Measurements from ENCODE around the gene SPOCK1.
"Not testable (repeated sequence)": the region's sequence is repeated elsewhere in the genome, so short reads cannot be mapped to it uniquely, and the experiment has no call there.

Gene SPOCK1

DNA sequence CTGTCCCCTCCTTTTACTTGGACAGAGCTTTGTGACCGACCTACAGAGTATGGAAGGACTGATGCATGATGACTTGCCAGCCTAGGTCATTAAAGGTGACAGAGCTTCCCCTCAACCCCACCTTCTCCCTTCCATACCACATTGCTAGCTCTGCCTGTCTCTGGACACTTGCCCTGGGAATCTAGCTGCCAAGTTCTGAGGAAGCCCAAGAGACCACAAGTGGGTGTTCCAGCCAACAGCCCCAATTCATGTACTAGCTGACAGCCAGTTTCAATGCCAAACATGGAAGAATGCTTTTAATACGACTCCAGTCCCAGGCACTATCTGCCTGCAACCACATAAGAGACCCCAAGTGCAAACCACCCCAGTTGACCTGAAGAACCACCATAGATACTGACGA is 477.1 kb downstream of the SPOCK1 start:
- no peak for DNase-seq (ENCODE audit: low read depth)

DNA sequence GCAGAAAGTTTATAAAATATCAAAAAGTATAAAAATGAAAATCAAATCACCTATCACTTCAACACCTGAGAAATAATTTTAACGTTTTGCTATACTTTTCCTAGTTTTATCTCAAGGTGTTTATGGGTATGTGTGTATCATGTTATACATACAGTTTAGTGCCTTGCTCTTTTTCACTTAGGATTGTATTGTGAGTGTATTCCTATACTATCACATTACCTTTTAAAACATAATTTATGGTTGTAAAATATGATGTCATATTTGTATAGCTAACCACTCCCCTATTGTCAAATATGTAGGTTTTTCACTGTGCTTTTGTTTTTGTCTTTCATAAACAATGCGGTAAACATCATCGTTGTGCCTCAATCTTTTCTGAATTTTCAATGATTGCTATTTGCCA is 479.9 kb downstream of the SPOCK1 start:
- DNase-seq (ENCODE audit: low read depth): no peak

DNA sequence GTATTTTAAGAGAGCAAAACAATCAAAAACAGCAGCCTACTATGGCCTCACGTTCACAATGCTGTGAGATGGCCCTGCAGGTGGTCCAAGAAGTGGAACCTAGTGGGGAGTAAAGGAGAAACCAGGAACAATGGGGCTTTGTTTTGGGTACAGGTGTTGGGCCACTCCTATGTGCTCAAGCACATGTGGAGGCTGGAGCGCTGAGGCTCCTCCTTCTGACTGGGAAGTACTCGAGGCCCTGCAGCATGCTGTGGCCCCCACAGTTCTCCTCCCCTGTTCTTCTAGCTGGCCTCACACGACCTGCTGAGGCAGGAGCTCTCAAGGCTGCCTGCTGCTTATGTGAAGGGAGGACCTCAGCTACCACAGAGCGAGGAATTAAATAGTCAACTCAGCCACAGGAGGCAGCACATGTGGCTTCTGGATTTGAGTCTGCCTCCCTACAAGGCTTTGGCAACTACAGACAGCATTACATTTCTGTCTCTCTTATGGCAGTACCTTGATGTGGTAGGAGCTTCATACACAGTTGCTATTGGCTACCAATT is 482.3 kb downstream of the SPOCK1 start:
- DNase-seq (ENCODE audit: low read depth): no peak

DNA sequence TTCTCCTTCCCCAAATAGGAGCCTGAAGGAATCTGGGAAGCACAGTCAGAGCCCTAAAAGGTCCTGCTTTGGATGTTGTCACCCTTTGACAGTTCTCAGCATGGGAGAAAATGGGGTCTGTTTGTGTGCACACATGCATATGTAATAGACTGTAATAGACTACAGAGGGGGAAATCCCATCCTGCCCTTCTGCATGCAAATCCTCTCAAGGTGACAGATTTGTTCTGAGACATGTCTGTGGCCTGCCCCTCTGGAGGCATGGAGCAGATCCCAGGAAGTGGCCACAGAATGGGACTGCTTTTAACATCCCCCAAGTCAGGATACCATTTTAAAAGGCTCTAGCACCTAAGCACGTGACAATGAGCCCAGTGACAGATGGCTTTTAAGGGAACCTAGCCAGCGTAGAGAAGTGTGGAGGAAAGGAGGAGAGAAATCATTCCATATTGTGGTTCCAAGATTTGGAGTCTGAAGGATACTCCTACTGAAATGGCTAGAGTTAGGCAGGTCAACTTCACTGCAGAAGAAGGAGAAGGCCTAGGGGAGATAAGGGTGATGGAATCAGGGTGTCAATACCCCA is 483.5 kb downstream of the SPOCK1 start:
- no peak for DNase-seq (ENCODE audit: low read depth)

DNA sequence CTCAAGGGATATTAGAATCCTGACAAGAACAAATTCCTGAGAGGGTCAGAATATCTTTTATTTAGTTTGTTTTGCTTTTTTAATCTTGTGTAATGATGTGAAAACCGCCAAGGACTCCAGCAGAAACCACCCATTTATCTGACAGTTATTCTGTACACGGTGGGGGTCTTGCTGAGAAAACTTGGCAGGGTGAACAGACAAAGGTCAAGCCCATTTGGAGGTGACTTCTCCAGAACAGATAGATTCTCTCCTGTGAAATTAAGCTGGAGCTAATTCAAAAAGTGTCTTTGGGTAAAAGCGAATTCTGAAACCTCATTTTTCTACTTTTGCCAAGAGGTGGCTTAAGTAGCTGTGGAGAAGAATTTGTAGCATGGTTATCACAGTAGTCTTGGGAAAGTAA is 484.4 kb downstream of the SPOCK1 start:
- DNase-seq (ENCODE audit: low read depth): no peak

- DNase-seq (ENCODE audit: low read depth): no peak
Observed at GRCh38 chr5:137010226-137010625, 488.9 kb downstream of the SPOCK1 start.

GRCh38 chr5:137004279-137004678 is 494.8 kb downstream of the SPOCK1 start:
- no peak for DNase-seq (ENCODE audit: low read depth)

GRCh38 chr5:137001026-137001569 is 498.0 kb downstream of the SPOCK1 start:
- DNase-seq (ENCODE audit: low read depth): no peak

GRCh38 chr5:136999787-137000186 is 499.3 kb downstream of the SPOCK1 start:
- no peak for DNase-seq (ENCODE audit: low read depth)

DNA sequence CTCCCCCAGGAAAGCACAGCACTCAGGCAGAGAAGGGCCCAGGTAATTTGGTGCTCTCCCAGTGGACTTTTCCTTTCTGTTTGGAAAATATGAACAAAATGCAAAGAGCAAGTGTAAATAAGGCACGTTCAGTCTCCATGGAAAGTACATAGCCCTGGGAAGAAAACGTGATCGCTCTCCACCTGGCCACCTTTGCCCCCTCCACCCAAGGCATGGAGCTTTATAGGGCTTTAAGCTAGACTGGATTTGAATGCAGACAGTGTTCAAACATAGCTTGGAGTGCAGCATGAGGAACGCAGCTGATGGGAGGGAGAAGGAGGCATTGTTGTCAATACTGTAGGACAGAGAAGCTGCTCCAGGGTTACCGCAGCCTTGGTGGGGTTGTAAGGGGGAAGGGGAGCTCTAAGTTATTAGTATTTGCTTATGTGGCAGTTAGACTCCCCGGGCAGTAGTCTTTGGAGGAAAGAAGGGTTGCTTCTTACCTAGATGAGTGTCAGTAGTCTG is 500.2 kb downstream of the SPOCK1 start:
- no peak for DNase-seq (ENCODE audit: low read depth)

GRCh38 chr5:136994154-136994553 is 505.0 kb downstream of the SPOCK1 start:
- DNase-seq (ENCODE audit: low read depth): no peak

DNA sequence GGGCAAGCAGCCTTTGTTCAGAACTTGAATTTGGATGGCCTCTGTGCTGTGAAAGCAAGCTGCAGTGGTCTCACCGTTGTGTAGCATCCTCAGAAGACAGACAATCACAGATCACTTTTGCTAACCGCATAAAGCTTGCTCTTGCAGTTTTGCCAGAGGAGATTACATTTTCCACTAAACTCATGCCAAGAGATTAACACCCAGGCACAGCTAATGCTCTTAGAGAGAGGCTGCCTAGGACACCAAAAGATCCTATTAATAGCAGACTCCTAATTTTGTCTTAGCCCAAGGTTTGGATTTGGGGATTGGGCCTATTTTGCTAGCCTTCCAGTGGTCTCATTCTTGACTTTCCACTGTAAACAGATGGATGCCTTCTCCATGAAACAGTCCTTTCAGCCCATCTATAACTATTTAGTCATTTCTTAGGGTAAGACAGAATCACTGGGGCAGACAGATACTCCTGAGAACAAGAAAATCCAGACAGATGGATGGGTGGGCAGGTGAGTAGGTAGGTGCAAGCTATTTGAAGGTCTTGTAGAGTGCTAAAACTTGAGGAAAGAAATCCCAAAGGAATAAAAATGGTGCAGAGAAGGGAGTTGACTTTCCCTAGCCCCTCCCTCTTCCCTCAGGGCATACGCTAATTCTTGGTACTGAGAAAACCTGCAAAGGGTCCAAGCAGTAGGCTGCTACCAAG is 506.2 kb downstream of the SPOCK1 start:
- no peak for DNase-seq (ENCODE audit: low read depth)

DNA sequence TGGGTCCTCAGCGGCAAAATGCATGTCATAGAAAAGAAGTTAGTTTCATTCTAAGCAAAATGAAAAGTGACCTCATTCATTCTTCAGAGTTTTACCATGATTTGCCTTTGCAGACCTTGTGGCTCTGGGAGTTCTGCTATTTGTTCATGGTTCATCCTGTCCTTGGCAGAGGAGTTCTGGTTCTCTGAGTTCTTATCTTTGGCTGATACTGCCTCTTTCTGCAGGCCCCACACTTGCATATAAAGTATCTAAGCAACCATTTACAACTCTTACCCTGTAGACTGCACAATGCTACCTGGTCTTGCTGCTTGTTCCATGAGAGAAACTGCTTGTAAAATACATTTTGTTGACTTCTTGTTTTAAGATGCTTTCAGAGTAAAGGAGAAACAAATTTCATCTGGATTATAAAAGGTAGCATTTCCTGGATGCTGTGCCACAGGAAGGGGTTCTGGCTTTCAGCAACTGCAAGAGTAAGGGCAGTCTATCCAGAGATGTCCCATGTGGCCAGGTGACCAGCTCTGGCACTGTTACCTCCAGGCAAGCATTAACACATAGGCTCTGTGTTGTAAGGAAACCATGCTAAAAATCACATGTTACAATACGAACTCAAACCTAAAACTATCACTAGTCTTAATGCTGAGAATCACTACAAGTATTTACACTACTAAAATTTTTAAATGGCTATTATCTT is 513.2 kb downstream of the SPOCK1 start:
- DNase-seq (ENCODE audit: low read depth): no peak

DNA sequence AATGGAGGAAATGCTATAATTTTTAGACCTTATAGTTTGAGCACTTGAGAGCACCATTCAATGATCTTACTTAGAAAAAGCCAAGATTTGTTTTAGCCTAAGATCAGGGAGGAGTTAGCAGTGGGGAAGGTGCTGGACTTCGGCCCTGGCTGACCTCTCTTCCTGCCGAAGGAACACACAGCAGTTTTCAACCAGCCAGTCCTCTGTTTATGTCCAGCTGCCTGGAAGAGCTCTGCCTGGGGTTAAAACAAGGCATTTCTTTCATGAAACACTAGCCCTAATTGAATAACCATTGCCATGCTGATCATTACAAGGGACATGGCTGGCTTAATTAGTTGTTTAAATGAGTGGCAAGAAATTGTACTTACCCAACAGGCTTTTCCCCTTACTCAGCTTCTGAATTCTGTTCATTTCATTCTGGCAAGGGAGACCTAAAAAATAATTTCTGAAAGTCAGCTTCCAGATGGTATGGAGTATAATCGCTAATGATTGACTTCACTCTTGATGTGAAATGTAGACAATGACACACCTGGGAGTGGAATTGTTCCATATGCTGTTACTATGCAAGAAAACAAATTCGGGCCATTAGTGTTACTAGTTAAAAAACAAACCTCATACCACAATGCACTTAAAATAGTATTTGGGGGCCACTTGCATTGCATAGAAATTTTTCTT is 514.2 kb downstream of the SPOCK1 start:
- DNase-seq (ENCODE audit: low read depth): no peak

DNA sequence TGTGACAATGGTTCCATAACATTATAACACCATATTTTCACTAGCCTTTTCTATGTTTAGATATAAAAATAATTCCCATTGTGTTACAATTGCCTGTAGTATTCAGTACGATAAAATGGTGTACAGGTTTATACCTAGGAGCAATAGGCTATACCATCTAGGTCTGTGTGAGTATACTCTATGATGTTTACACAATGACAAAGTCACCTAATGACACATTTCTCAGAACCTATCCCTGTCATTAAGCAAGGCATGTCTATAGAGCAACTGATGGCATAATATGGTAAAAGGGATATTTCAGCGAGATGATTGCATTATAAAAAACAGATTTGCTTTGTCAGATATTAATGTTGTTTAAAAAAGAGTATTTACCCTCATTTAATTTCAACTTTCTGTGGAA is 517.2 kb downstream of the SPOCK1 start:
- no peak for DNase-seq (ENCODE audit: low read depth)

- no peak for DNase-seq (ENCODE audit: low read depth)
Observed at GRCh38 chr5:136979131-136979530, 520.0 kb downstream of the SPOCK1 start.

- no peak for DNase-seq (ENCODE audit: low read depth)
Observed at GRCh38 chr5:136963504-136963903, 535.6 kb downstream of the SPOCK1 start.

- no peak for DNase-seq (ENCODE audit: low read depth)
Observed at GRCh38 chr5:136957428-136957827, 541.7 kb downstream of the SPOCK1 start.

DNA sequence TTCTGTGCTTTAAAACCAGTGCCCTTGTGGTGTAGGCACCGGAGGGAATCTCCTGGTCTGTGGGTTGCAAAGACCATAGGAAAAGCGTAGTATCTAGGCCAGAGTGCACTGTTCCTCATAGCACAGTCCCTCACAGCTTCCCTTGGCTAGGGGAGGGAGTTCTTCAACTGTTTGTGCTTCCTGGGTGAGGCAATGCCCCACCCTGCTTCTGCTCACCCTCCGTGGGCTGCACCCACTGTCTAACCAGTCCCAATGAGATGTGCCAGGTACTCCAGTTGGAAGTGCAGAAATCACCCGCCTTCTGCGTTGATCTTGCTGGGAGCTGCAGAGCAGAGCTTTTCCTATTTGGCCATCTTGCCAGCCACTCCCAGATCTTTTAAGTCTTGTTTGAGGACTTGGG is 545.0 kb downstream of the SPOCK1 start:
- DNase-seq (ENCODE audit: low read depth): not testable (repeated sequence)

GRCh38 chr5:136953346-136954069 is 545.6 kb downstream of the SPOCK1 start:
- DNase-seq (ENCODE audit: low read depth): not testable (repeated sequence)

GRCh38 chr5:136927571-136927970 is 571.6 kb downstream of the SPOCK1 start:
- DNase-seq (ENCODE audit: low read depth): no peak
